Tibial artery (tissue), 4 donors: ENCODE measurements around the gene PCIF1.

Experiments
- DNase-seq, 2 donors: peaks; one replicate each; pipeline ENCODE4 v3.0.0-alpha.2; 2019
- H3K27ac ChIP-seq, 2 donors: fragments of 200-600 bp; sonication (generic) in 1 of 2; 1 replicate in 1 of 2; 2 replicates in 1 of 2; pipeline ENCODE4 v1.5.1; 2018 to 2019; ENCODE audit warnings: mild to moderate bottlenecking in 1 of 2
- H3K27me3 ChIP-seq, 2 donors: fragments of 200-600 bp; sonication (generic) in 1 of 2; one replicate each; pipeline versions ENCODE4 v1.5.1 to v1.6.0; 2016 to 2019
- H3K36me3 ChIP-seq, 3 donors: fragments of 200-600 bp; sonication (generic) in 2 of 3; one replicate each; pipeline ENCODE4 v1.5.1; 2016 to 2019; ENCODE audit warnings: mild to moderate bottlenecking in 2 of 3
- H3K4me1 ChIP-seq, 4 donors: fragments of 200-600 bp; sonication (generic) in 2 of 4; 1 replicate in 3 of 4; 2 replicates in 1 of 4; pipeline ENCODE4 v1.5.1; 2016 to 2019
- H3K4me3 ChIP-seq, 2 donors: fragments of 200-600 bp; sonication (generic) in 1 of 2; 1 replicate in 1 of 2; 2 replicates in 1 of 2; pipeline ENCODE4 v1.5.1; 2018 to 2019; ENCODE audit warnings: mild to moderate bottlenecking in 2 of 2
- H3K9me3 ChIP-seq, 3 donors: fragments of 200-600 bp; sonication (generic) in 1 of 3; one replicate each; pipeline ENCODE4 v1.5.1; 2016 to 2019
- CTCF ChIP-seq, 2 experiments: fragments of 200-600 bp in 1 of 2; fragments of 450-650 bp in 1 of 2; IDR thresholded peaks; one replicate each; pipeline ENCODE4 v1.5.1; 2017 to 2019; ENCODE audit warnings: antibody characterized with exemption in 2 of 2, mild to moderate bottlenecking in 1 of 2, moderate library complexity in 1 of 2
- intact Hi-C: fragments of 100-400 bp; cut with DNase I; formaldehyde crosslinking; loops from one replicate; pipeline ENCODE4 v1.15.0; 2023; ENCODE audit warnings: low total_unique reads

The PCIF1 gene

DNA sequence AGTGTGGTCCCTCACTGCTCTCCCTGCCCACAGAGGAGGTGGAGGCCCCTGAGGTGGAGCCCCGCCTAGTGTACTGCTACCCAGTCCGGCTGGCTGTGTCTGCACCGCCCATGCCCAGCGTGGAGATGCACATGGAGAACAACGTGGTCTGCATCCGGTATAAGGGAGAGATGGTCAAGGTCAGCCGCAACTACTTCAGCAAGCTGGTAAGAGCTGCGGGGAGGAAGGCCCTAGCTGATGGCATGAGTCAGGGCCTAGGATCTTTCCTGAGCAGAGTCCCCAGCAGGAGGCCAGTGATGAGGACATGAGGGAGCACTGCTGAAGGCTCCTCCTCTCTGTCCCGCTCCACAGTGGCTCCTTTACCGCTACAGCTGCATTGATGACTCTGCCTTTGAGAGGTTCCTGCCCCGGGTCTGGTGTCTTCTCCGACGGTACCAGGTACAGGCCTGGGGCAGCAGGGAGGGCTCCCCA is 11.2 kb downstream of the PCIF1 start:
- Histone ChIP-seq H3K9me3 (no peaks in the 10 kb centered on the region), H3K4me3 (no peak overlapping the region), H3K27me3 (no peaks in the 10 kb centered on the region), H3K4me1 (peaks cover 0 to 4% (median 0%) of the 10 kb centered on the region in 4 donors), H3K36me3 (peaks cover 83 to 100% (median 90%) of the 10 kb centered on the region in 3 donors), H3K27ac (peak overlapping the region in 1 of 2 donors; percentile 48)
- DNase-seq: no peak
- intact Hi-C loops: no loop called here
- TF ChIP-seq CTCF (IDR thresholded peaks at IDR 0.05): no peak

DNA sequence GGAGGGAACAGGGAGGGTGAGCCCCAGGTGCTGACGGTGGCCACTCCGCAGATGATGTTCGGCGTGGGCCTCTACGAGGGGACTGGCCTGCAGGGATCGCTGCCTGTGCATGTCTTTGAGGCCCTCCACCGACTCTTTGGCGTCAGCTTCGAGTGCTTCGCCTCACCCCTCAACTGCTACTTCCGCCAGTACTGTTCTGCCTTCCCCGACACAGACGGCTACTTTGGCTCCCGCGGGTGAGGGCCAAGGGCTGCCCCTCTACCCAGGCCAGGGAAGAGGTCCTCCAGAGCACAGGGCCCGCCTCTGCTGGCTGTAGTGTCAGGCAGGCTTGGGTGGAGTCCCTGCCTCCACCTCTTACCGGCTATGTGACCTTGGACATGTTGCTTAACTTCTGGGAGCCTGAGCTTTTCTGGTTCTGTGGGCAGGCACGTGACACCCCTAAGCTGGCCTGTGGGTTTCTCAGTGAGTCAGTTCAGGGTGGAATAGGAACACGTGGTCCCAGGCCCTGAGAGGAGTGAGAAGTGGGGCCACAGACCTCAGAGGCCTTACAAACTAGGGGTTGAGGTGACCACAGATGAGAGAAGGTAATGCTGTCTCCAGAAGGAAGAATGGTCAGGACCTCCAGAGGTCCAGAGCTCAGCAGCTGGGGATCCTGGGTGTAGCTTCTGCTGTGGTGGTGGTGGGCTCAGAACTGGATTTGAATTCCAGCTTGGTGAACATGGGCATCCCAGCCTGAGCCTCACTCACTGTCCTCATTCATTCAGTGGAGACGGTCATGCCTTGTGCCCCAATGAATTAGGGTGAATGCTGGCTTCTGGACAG is 11.9 kb downstream of the PCIF1 start:
- Histone ChIP-seq H3K4me3 (no peak overlapping the region), H3K27ac (peak overlapping the region in 1 of 2 donors; percentile 48), H3K36me3 (peaks cover 81 to 100% (median 90%) of the 10 kb centered on the region in 3 donors), H3K9me3 (no peaks in the 10 kb centered on the region), H3K27me3 (no peaks in the 10 kb centered on the region), H3K4me1 (peaks cover 0 to 4% (median 0%) of the 10 kb centered on the region in 4 donors)
- TF ChIP-seq CTCF (IDR thresholded peaks at IDR 0.05): no peak
- peak in 1 of 2 donors; percentile 91 for DNase-seq
- intact Hi-C loops: no loop called here

GRCh38 chr20:45947110-45947866 is 12.8 kb downstream of the PCIF1 start:
- Histone ChIP-seq H3K9me3 (no peaks in the 10 kb centered on the region), H3K4me3 (no peak overlapping the region), H3K27me3 (no peaks in the 10 kb centered on the region), H3K4me1 (peaks cover 0 to 4% (median 0%) of the 10 kb centered on the region in 4 donors), H3K36me3 (peaks cover 79 to 100% (median 97%) of the 10 kb centered on the region in 3 donors), H3K27ac (peak overlapping the region in 1 of 2 donors; percentile 48)
- TF ChIP-seq CTCF (IDR thresholded peaks at IDR 0.05): no peak
- DNase-seq: no peak
- intact Hi-C loops: no loop called here

DNA sequence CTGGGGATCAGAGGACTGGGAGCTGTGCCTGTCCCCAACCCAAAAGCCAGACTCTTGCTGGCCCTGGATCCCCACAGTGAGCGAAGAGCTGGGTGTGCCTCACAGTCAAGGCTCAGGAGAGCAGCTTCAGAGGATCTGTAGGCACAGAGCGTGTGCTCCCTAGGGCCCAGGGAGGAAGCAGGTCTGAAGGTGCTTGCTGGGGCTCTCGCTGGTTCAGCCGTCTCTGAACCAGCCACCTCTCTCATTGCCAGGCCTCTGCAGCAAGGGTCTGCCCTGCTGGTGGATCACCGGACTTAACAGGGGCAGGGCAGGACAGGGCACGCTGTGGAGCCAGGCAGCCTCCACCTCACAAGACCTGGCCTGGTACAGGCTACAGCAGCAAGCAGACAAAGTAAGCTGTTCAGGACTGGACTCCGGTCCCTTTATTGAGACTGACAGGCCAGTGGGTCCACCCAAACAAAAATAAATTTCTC is 13.8 kb downstream of the PCIF1 start:
- intact Hi-C loops: no loop called here
- Histone ChIP-seq H3K36me3 (peaks cover 79 to 100% (median 100%) of the 10 kb centered on the region in 3 donors), H3K9me3 (no peaks in the 10 kb centered on the region), H3K27me3 (no peaks in the 10 kb centered on the region), H3K4me1 (peaks cover 0 to 4% (median 0%) of the 10 kb centered on the region in 4 donors), H3K27ac (peak overlapping the region in 1 of 2 donors; percentile 7), H3K4me3 (no peak overlapping the region)
- no peak for DNase-seq
- TF ChIP-seq CTCF (IDR thresholded peaks at IDR 0.05): no peak

DNA sequence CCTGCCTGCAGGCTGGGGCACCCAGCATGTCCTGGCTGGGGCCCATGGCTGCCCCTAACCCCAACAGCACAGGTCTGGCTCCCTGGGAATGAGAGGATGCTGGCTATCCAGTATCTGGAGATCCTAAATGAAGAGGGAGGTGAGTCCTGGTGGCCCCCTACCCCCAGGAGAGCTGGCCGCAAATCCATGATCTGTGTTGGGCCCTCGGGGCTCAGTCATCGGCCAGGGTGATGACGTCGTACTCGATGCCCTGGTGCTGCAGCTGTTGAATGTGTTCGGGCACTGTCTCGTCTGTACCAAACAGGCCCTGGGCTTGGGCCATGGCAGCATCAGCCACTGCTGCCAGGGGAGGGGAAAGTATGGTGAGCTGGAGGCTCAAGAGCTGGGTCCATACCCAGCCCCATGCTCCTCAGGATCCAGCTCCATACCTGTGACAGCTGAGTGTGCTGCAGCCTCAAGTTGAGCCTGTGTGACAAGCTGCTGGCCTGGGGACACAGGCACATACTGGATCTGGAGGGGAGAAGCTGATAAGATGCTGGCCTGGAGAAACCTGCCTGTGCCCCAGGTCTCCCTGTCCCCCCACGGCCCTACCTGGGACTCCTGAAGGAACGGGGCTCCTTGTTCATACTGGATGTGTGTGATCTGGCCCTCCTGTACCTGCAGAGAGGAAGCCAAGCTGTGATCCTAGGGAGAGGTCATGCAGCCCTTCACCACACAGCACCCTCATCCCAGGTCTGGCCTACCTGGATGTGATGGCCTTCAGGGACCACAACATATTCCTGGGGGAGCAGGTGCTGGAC is 14.5 kb downstream of the PCIF1 start:
- DNase-seq: no peak
- H3K27ac ChIP-seq: no peak overlapping the region

More for the DNA sequence above, 14.5 kb downstream of the PCIF1 start:
- peaks cover 79 to 100% (median 100%) of the 10 kb centered on the region in 3 donors for H3K36me3 ChIP-seq
- intact Hi-C loops: no loop called here
- no peak overlapping the region for H3K4me3 ChIP-seq
- H3K9me3 ChIP-seq: no peaks in the 10 kb centered on the region
- no peaks in the 10 kb centered on the region for H3K27me3 ChIP-seq
- no peak for TF ChIP-seq CTCF (IDR thresholded peaks at IDR 0.05)
- peaks cover 0 to 4% (median 0%) of the 10 kb centered on the region in 4 donors for H3K4me1 ChIP-seq
